Prostate gland (tissue), 2 donors: ENCODE measurements around the gene TECTA.

Experiments used
- CTCF ChIP-seq, 4 experiments: fragments of 200-600 bp in 2 of 4; fragments of 450-650 bp in 2 of 4; sonication (generic) in 2 of 4; IDR thresholded peaks; 1 replicate in 3 of 4; 2 replicates in 1 of 4; pipeline ENCODE4 v1.5.1; 2016 to 2019; ENCODE audit warnings: antibody characterized with exemption in 4 of 4, mild to moderate bottlenecking in 2 of 4, moderate library complexity in 2 of 4
- POLR2A ChIP-seq: fragments of 450-650 bp; IDR thresholded peaks from one replicate; pipeline ENCODE4 v1.6.1; 2016; ENCODE audit warnings: antibody characterized with exemption, mild to moderate bottlenecking
- POLR2AphosphoS5 ChIP-seq: sonication (generic); formaldehyde crosslinking; IDR thresholded peaks from one replicate; pipeline ENCODE4 v1.6.1; 2017; ENCODE audit warnings: antibody characterized with exemption

GRCh38 chr11:121151207-121151688 is 50.2 kb downstream of the TECTA start:
- TF ChIP-seq POLR2A: no peak
- TF ChIP-seq CTCF (IDR thresholded peaks at IDR 0.05): no peak
- no peak for TF ChIP-seq POLR2AphosphoS5
